HL-60/S4 treated with retinoic acid at 250 ng/mL for 4 days and 3 days (cell line): ENCODE measurements around the gene SPDYC.
"Not testable (repeated sequence)": the region's sequence is repeated elsewhere in the genome, so short reads cannot be mapped to it uniquely, and the experiment has no call there.

Experiments used
- in situ Hi-C: fragments of 300-500 bp; cut with MboI; formaldehyde crosslinking; loops from 2 replicates; pipeline ENCODE4 v1.7.0; 2022; ENCODE audit warnings: low sequenced_read_pairs

Gene SPDYC

GRCh38 chr11:65134240-65134951, 35.6 kb upstream of the SPDYC start, which contains the start of gene SYVN1:
Gene SYVN1, minus strand, starts transcription at chr11:65134519. Its CDS starts 918 bp downstream, at chr11:65133601.
- in situ Hi-C loops: no loop called here

GRCh38 chr11:65134952-65135632, 34.9 kb upstream of the SPDYC start:
- in situ Hi-C loops: no loop called here

- in situ Hi-C loops: no loop called here
These were observed 34.3 kb upstream of the SPDYC start for GRCh38 chr11:65135633-65136145.

GRCh38 chr11:65136515-65137096, 33.4 kb upstream of the SPDYC start:
- in situ Hi-C loops: no loop called here

- in situ Hi-C loops: no loop called here
These were observed 28.0 kb upstream of the SPDYC start for GRCh38 chr11:65141896-65142494.

- in situ Hi-C loops: no loop called here
These were observed 22.5 kb upstream of the SPDYC start for GRCh38 chr11:65147352-65148075.

GRCh38 chr11:65148657-65149056, 21.4 kb upstream of the SPDYC start:
- in situ Hi-C loops: no loop called here

GRCh38 chr11:65150131-65150508, 19.9 kb upstream of the SPDYC start:
- in situ Hi-C loops: not testable (repeated sequence)

GRCh38 chr11:65150509-65151299, 19.3 kb upstream of the SPDYC start:
- in situ Hi-C loops: no loop called here

- in situ Hi-C loops: no loop called here
These were observed 18.6 kb upstream of the SPDYC start for GRCh38 chr11:65151331-65151899.

GRCh38 chr11:65152122-65152521, 17.9 kb upstream of the SPDYC start:
- in situ Hi-C loops: no loop called here

- in situ Hi-C loops: no loop called here
These were observed 13.8 kb upstream of the SPDYC start for GRCh38 chr11:65156256-65156655.

- in situ Hi-C loops: no loop called here
These were observed 13.1 kb upstream of the SPDYC start for GRCh38 chr11:65156926-65157325.

GRCh38 chr11:65157336-65157735, 12.7 kb upstream of the SPDYC start:
- in situ Hi-C loops: no loop called here

- in situ Hi-C loops: no loop called here
These were observed 11.0 kb upstream of the SPDYC start for GRCh38 chr11:65159012-65159411.

- in situ Hi-C loops: no loop called here
These were observed 9.4 kb upstream of the SPDYC start for GRCh38 chr11:65160643-65161042.

- in situ Hi-C loops: no loop called here
These were observed 6.3 kb upstream of the SPDYC start for GRCh38 chr11:65163684-65164083.

GRCh38 chr11:65165410-65166317, 4.4 kb upstream of the SPDYC start:
- in situ Hi-C loops: no loop called here

GRCh38 chr11:65166893-65167292, 3.1 kb upstream of the SPDYC start:
- in situ Hi-C loops: no loop called here
